ENCODE data around the gene UTP15. TPM values are rescaled to one million over a fixed set of nuclear protein-coding genes. Genes with fewer than 3 reads are reported as not detected.

UTP15 gene
- total RNA-seq, 2 donors from 2014 or later = 35.8 to 41.6 TPM

GRCh38 chr5:73542020-73542419 lies 23.5 kb upstream of the UTP15 start:
- peaks cover 56% of the 10 kb centered on the region for H3K27me3 Mint-ChIP-seq

GRCh38 chr5:73544429-73545402 lies 20.8 kb upstream of the UTP15 start:
- no peak overlapping the region for H3K27ac Mint-ChIP-seq

More at GRCh38 chr5:73542020-73542419, 23.5 kb upstream of the UTP15 start:
- DNase-seq (no peak), ATAC-seq (no peak)
- Mint-ChIP-seq H3K4me3 (no peak overlapping the region), H3K4me1 (peaks cover 2% of the 10 kb centered on the region), H3K36me3 (ENCODE audit: low read depth) (peaks cover 3% of the 10 kb centered on the region), H3K27ac (no peak overlapping the region)
- no peaks in the 10 kb centered on the region for H3K9me3 ChIP-seq (ENCODE audit: control insufficient read depth, low read length, poor library complexity, severe bottlenecking)

GRCh38 chr5:73545403-73545779 lies 20.2 kb upstream of the UTP15 start:
- no peak overlapping the region for H3K27ac Mint-ChIP-seq
- peaks cover 40% of the 10 kb centered on the region for H3K27me3 Mint-ChIP-seq
- peaks cover 2% of the 10 kb centered on the region for H3K4me1 Mint-ChIP-seq
- no peaks in the 10 kb centered on the region for H3K9me3 ChIP-seq (ENCODE audit: control insufficient read depth, low read length, poor library complexity, severe bottlenecking)
- DNase-seq (no peak), ATAC-seq (no peak)
- H3K36me3 Mint-ChIP-seq (ENCODE audit: low read depth) = peaks cover 3% of the 10 kb centered on the region
- H3K4me3 Mint-ChIP-seq = no peak overlapping the region

More at GRCh38 chr5:73544429-73545402, 20.8 kb upstream of the UTP15 start:
- DNase-seq (no peak), ATAC-seq (no peak)
- Mint-ChIP-seq H3K4me3 (no peak overlapping the region), H3K36me3 (ENCODE audit: low read depth) (peaks cover 3% of the 10 kb centered on the region), H3K4me1 (peaks cover 2% of the 10 kb centered on the region), H3K27me3 (peaks cover 46% of the 10 kb centered on the region)
- no peaks in the 10 kb centered on the region for H3K9me3 ChIP-seq (ENCODE audit: control insufficient read depth, low read length, poor library complexity, severe bottlenecking)

- Mint-ChIP-seq H3K27ac (no peak overlapping the region), H3K27me3 (peaks cover 5% of the 10 kb centered on the region), H3K4me1 (peaks cover under 1% of the 10 kb centered on the region), H3K4me3 (no peak overlapping the region), H3K36me3 (ENCODE audit: low read depth) (no peaks in the 10 kb centered on the region)
- DNase-seq (no peak), ATAC-seq (no peak)
- H3K9me3 ChIP-seq (ENCODE audit: control insufficient read depth, low read length, poor library complexity, severe bottlenecking) = no peaks in the 10 kb centered on the region
These were observed 15.5 kb upstream of the UTP15 start for GRCh38 chr5:73550016-73550415.

GRCh38 chr5:73552642-73553041 lies 12.9 kb upstream of the UTP15 start:
- Mint-ChIP-seq H3K4me1 (peaks cover 2% of the 10 kb centered on the region), H3K4me3 (no peak overlapping the region)
- no peak for ATAC-seq

GRCh38 chr5:73558950-73559349 lies 6.6 kb upstream of the UTP15 start:
- Mint-ChIP-seq H3K36me3 (ENCODE audit: low read depth) (no peaks in the 10 kb centered on the region), H3K4me3 (no peak overlapping the region), H3K27ac (no peak overlapping the region), H3K27me3 (no peaks in the 10 kb centered on the region), H3K4me1 (peaks cover 12% of the 10 kb centered on the region)
- ATAC-seq = no peak
- no peak for DNase-seq
- no peaks in the 10 kb centered on the region for H3K9me3 ChIP-seq (ENCODE audit: control insufficient read depth, low read length, poor library complexity, severe bottlenecking)

More at GRCh38 chr5:73552642-73553041, 12.9 kb upstream of the UTP15 start:
- Mint-ChIP-seq H3K27me3 (no peaks in the 10 kb centered on the region), H3K27ac (no peak overlapping the region), H3K36me3 (ENCODE audit: low read depth) (no peaks in the 10 kb centered on the region)
- DNase-seq = no peak
- H3K9me3 ChIP-seq (ENCODE audit: control insufficient read depth, low read length, poor library complexity, severe bottlenecking) = no peaks in the 10 kb centered on the region

- no peaks in the 10 kb centered on the region for H3K9me3 ChIP-seq (ENCODE audit: control insufficient read depth, low read length, poor library complexity, severe bottlenecking)
- Mint-ChIP-seq H3K4me1 (peaks cover 27% of the 10 kb centered on the region), H3K27ac (peak overlapping the region; percentile 100), H3K4me3 (peak overlapping the region; percentile 99), H3K36me3 (ENCODE audit: low read depth) (peaks cover 6% of the 10 kb centered on the region), H3K27me3 (no peaks in the 10 kb centered on the region)
- DNase-seq (no peak), ATAC-seq (no peak)
These were observed 1.5 kb upstream of the UTP15 start for GRCh38 chr5:73564018-73564417.

GRCh38 chr5:73564675-73565074 lies 868 bp upstream of the UTP15 start:
- DNase-seq = no peak
- peaks cover 27% of the 10 kb centered on the region for H3K4me1 Mint-ChIP-seq

GRCh38 chr5:73565969-73566547 lies 515 bp downstream of the UTP15 start:
- peaks cover 25% of the 10 kb centered on the region for H3K4me1 Mint-ChIP-seq
- no peaks in the 10 kb centered on the region for H3K27me3 Mint-ChIP-seq
- DNase-seq (no peak), ATAC-seq (no peak)
- peaks cover 6% of the 10 kb centered on the region for H3K36me3 Mint-ChIP-seq (ENCODE audit: low read depth)
- peak overlapping the region; percentile 99 for H3K4me3 Mint-ChIP-seq
- peak overlapping the region; percentile 100 for H3K27ac Mint-ChIP-seq
- no peaks in the 10 kb centered on the region for H3K9me3 ChIP-seq (ENCODE audit: control insufficient read depth, low read length, poor library complexity, severe bottlenecking)

More at GRCh38 chr5:73564675-73565074, 868 bp upstream of the UTP15 start:
- no peaks in the 10 kb centered on the region for H3K9me3 ChIP-seq (ENCODE audit: control insufficient read depth, low read length, poor library complexity, severe bottlenecking)
- H3K27me3 Mint-ChIP-seq = no peaks in the 10 kb centered on the region
- peak overlapping the region; percentile 100 for H3K27ac Mint-ChIP-seq
- peaks cover 6% of the 10 kb centered on the region for H3K36me3 Mint-ChIP-seq (ENCODE audit: low read depth)
- peak overlapping the region; percentile 99 for H3K4me3 Mint-ChIP-seq
- no peak for ATAC-seq

GRCh38 chr5:73582285-73583145 lies 17.0 kb downstream of the UTP15 start:
- DNase-seq (no peak), ATAC-seq (no peak)
- Mint-ChIP-seq H3K4me3 (no peak overlapping the region), H3K27me3 (no peaks in the 10 kb centered on the region), H3K36me3 (ENCODE audit: low read depth) (peaks cover 6% of the 10 kb centered on the region), H3K4me1 (no peaks in the 10 kb centered on the region), H3K27ac (no peak overlapping the region)
- H3K9me3 ChIP-seq (ENCODE audit: control insufficient read depth, low read length, poor library complexity, severe bottlenecking) = no peaks in the 10 kb centered on the region

GRCh38 chr5:73587923-73588322 lies 22.4 kb downstream of the UTP15 start:
- no peak for DNase-seq
- H3K36me3 Mint-ChIP-seq (ENCODE audit: low read depth) = no peaks in the 10 kb centered on the region
- H3K27me3 Mint-ChIP-seq = peaks cover 12% of the 10 kb centered on the region
- H3K9me3 ChIP-seq (ENCODE audit: control insufficient read depth, low read length, poor library complexity, severe bottlenecking) = no peaks in the 10 kb centered on the region
- no peaks in the 10 kb centered on the region for H3K4me1 Mint-ChIP-seq
- no peak overlapping the region for H3K27ac Mint-ChIP-seq
- no peak for ATAC-seq
- no peak overlapping the region for H3K4me3 Mint-ChIP-seq

- Mint-ChIP-seq H3K4me3 (no peak overlapping the region), H3K27ac (no peak overlapping the region), H3K27me3 (peaks cover 16% of the 10 kb centered on the region), H3K36me3 (ENCODE audit: low read depth) (no peaks in the 10 kb centered on the region), H3K4me1 (no peaks in the 10 kb centered on the region)
- ATAC-seq (peak; percentile 78), DNase-seq (peak in 1 of 3 donors; percentile 23)
- H3K9me3 ChIP-seq (ENCODE audit: control insufficient read depth, low read length, poor library complexity, severe bottlenecking) = no peaks in the 10 kb centered on the region
These were observed 25.7 kb downstream of the UTP15 start for GRCh38 chr5:73591102-73591695.
